GM12878 (cell line): ENCODE results near the gene ROBO4. TPM values are rescaled to one million over a fixed set of nuclear protein-coding genes. Genes with fewer than 3 reads are reported as not detected.

Source experiments
- ATAC-seq: fragments of 200-7000 bp; cut with Tn5 transposase; 3 replicates; pipeline ENCODE4 v1.9.1; 2020; ENCODE audit warnings: mild to moderate bottlenecking, moderate library complexity
- BruUV-seq: library from RNA; stranded (reverse); fragments of 400-500 nt; replicated peaks from 2 replicates; lab custom pipeline; 2021; lab: Mats Ljungman, UMichigan
- CTCF ChIA-PET: fragments of 300-600 bp; sonication (Branson Sonifier 250); formaldehyde crosslinking; extraction: SDS; loops from one replicate; lab custom pipeline; 2021; ENCODE audit warnings: inconsistent platforms; lab: Yijun Ruan, JAX
- POLR2A ChIA-PET: fragments of 350-600 bp; formaldehyde crosslinking; extraction: SDS; loops from one replicate; lab custom pipeline; 2021; ENCODE audit warnings: inconsistent platforms; lab: Charles Lee
- RAD21 ChIA-PET: fragments of 300-600 bp; sonication (Branson Sonifier 250); formaldehyde crosslinking; loops from one replicate; lab custom pipeline; 2023; ENCODE audit warnings: antibody characterized with exemption; ENCODE audit not compliant: unreplicated experiment; lab: Charles Lee
- SMC1A ChIA-PET: fragments of 300-600 bp; sonication (Branson Sonifier 250); formaldehyde crosslinking; loops from one replicate; lab custom pipeline; 2023; ENCODE audit not compliant: unreplicated experiment, uncharacterized antibody; lab: Charles Lee
- DNase-seq: peaks from one replicate; pipeline ENCODE4 v3.0.0-alpha.2; 2011; ENCODE audit warnings: low read depth, low spot score
- FAIRE-seq: peaks from 3 replicates; lab custom pipeline; 2011; peaks lifted over from hg19 to GRCh38; lab: Jason Lieb, UNC
- H2AFZ ChIP-seq: 2 replicates; pipeline ENCODE4 v1.6.0; 2011; ENCODE audit warnings: low read depth, low read length, control low read depth; ENCODE audit not compliant: control insufficient read depth
- H3K27ac ChIP-seq: 2 replicates; pipeline ENCODE4 v1.5.1; 2011; ENCODE audit warnings: control low read depth; ENCODE audit not compliant: control insufficient read depth, insufficient read depth
- H3K27me3 ChIP-seq, 2 experiments: replicated peaks in 1 of 2; 2 replicates each; pipeline versions ENCODE4 v1.6.0 to v1.6.1; 2011; ENCODE audit warnings: low read length in 1 of 2; ENCODE audit not compliant: control insufficient read depth in 2 of 2, insufficient read depth in 2 of 2
- H3K36me3 ChIP-seq, 2 experiments: 2 replicates each; pipeline ENCODE4 v1.5.1; 2011; ENCODE audit warnings: low read length in 1 of 2; ENCODE audit not compliant: control insufficient read depth in 2 of 2, insufficient read depth in 2 of 2
- H3K4me1 ChIP-seq: 2 replicates; pipeline ENCODE4 v1.6.1; 2011; ENCODE audit warnings: mild to moderate bottlenecking, low read length, moderate library complexity, mixed read lengths; ENCODE audit not compliant: control insufficient read depth, insufficient read depth
- H3K4me2 ChIP-seq: 2 replicates; pipeline ENCODE4 v1.6.0; 2011; ENCODE audit warnings: control low read depth; ENCODE audit not compliant: control insufficient read depth, insufficient read depth
- H3K4me3 ChIP-seq: fragments of 200-600 bp; sonication (generic); 2 replicates; pipeline ENCODE4 v1.5.1; 2016
- H3K79me2 ChIP-seq: 2 replicates; pipeline ENCODE4 v1.6.0; 2011; ENCODE audit warnings: low read length; ENCODE audit not compliant: control insufficient read depth, insufficient read depth
- H3K9ac ChIP-seq: 2 replicates; pipeline ENCODE4 v1.8.0; 2011; ENCODE audit warnings: low read length, control low read depth, mixed read lengths; ENCODE audit not compliant: control insufficient read depth, insufficient read depth
- H3K9me3 ChIP-seq: replicated peaks from 3 replicates; pipeline ENCODE4 v1.5.1; 2011; ENCODE audit warnings: mild to moderate bottlenecking, low read length; ENCODE audit not compliant: control insufficient read depth, insufficient read depth
- H4K20me1 ChIP-seq: 2 replicates; pipeline ENCODE4 v1.6.0; 2011; ENCODE audit not compliant: control insufficient read depth, insufficient read depth
- DPF2 ChIP-seq: fragments of 450-650 bp; IDR thresholded peaks from 2 replicates; pipeline ENCODE4 v1.6.1; 2017; ENCODE audit warnings: mild to moderate bottlenecking
- HCFC1 ChIP-seq: fragments of 150-350 bp; IDR thresholded peaks from 2 replicates; pipeline ENCODE4 v1.6.1; 2014; ENCODE audit warnings: low read length
- HDAC6 ChIP-seq: fragments of 200-600 bp; sonication (generic); IDR thresholded peaks from one replicate; pipeline ENCODE4 v1.8.0; 2017; ENCODE audit warnings: antibody characterized with exemption; ENCODE audit not compliant: unreplicated experiment
- NFYB ChIP-seq: IDR thresholded peaks from 2 replicates; pipeline ENCODE4 v1.6.1; 2011; ENCODE audit warnings: low read depth, mild to moderate bottlenecking, low read length, improper control_type of control experiment, moderate library complexity; ENCODE audit not compliant: insufficient read depth
- NR2C2 ChIP-seq: IDR thresholded peaks from 2 replicates; pipeline ENCODE4 v1.6.1; 2011; ENCODE audit warnings: borderline replicate concordance, low read depth; ENCODE audit not compliant: control insufficient read depth, insufficient read length
- RBBP5 ChIP-seq: fragments of 200-600 bp; sonication (generic); conservative IDR thresholded peaks from 2 replicates; pipeline ENCODE4 v1.6.1; 2016
- RELA ChIP-seq: fragments of 450-650 bp; IDR thresholded peaks from 2 replicates; pipeline ENCODE4 v1.8.0; 2014; ENCODE audit warnings: borderline replicate concordance; ENCODE audit not compliant: partially characterized antibody
- REST ChIP-seq: IDR thresholded peaks from 2 replicates; pipeline ENCODE4 v1.6.1; 2012; ENCODE audit warnings: mild to moderate bottlenecking, low read depth, low read length
- SPI1 ChIP-seq: IDR thresholded peaks from 2 replicates; pipeline ENCODE4 v1.6.1; 2011; ENCODE audit warnings: low read depth, mild to moderate bottlenecking, low read length, moderate library complexity, borderline replicate concordance; ENCODE audit not compliant: insufficient read depth
- ZZZ3 ChIP-seq: IDR thresholded peaks from 2 replicates; pipeline ENCODE4 v1.6.1; 2011; ENCODE audit warnings: low read depth; ENCODE audit not compliant: control insufficient read depth, insufficient read length
- WGBS: methylation state at CpG from one replicate; pipeline ENCODE4 v1.1.6; 2016; ENCODE audit warnings: low lambda C conversion rate; ENCODE audit not compliant: insufficient replicate concordance, insufficient coverage; ENCODE audit errors: missing lambda C conversion rate; 5-methylcytosine and 5-hydroxymethylcytosine counted together
- in situ Hi-C: fragments of 300-500 bp; cut with MboI; formaldehyde crosslinking; loops from 9 replicates; pipeline ENCODE4 v1.14.3; 2018; ENCODE audit warnings: mixed read lengths
- intact Hi-C: fragments of 100-400 bp; cut with micrococcal nuclease; formaldehyde crosslinking; loops from one replicate; pipeline ENCODE4 v1.14.2; 2022; ENCODE audit not compliant: unreplicated experiment
- polyA plus RNA-seq, 11 experiments: library from polyadenylated mRNA; depleted of rRNA in 4 of 11; unstranded in 6 of 11; stranded (reverse) in 5 of 11; fragments of >200 nt; fragmentation: Nextera tagmentation in 4 of 11; fragmentation: Illumina TruSeq in 1 of 11; extraction: Ambion mirVana in 4 of 11; extraction: Trizol in 1 of 11; gene quantifications; 1 replicate in 1 of 11; 2 replicates in 10 of 11; pipeline versions ENCODE4 v1.2.1 to v1.2.3, GENCODE V29; 2011 to 2016; ENCODE audit warnings: inconsistent platforms in 2 of 11, missing spikeins in 2 of 11, low read depth in 1 of 11
- total RNA-seq, 4 experiments: library from RNA; depleted of rRNA in 3 of 4; stranded (reverse); fragments of >200 nt in 3 of 4; fragmentation: Illumina TruSeq in 1 of 4; extraction: Trizol in 1 of 4; gene quantifications; 2 replicates each; pipeline versions ENCODE4 v1.2.1 to v1.2.3, GENCODE V29; 2013 to 2021
- TF ChIP-seq, protein P1 (sequence below): fragments of 450-650 bp; IDR thresholded peaks from 2 replicates; pipeline ENCODE4 v1.6.1; 2017; ENCODE audit warnings: borderline replicate concordance
- TF ChIP-seq, protein P2 (sequence below): fragments of 150-350 bp; IDR thresholded peaks from 2 replicates; pipeline ENCODE4 v1.6.1; 2014; ENCODE audit warnings: mild to moderate bottlenecking, low read depth, low read length
- TF ChIP-seq, protein P3 (sequence below): fragments of 450-650 bp; conservative IDR thresholded peaks from 2 replicates; pipeline ENCODE4 v1.6.1; 2017; ENCODE audit warnings: mild to moderate bottlenecking, moderate library complexity

Gene ROBO4
- total and polyA plus RNA-seq, 10 of the 15 experiments (the other 5 are each of a cell fraction or from before 2014, with no cell fraction given): not detected

- no peak for TF ChIP-seq NFYB
- no peak for TF ChIP-seq SPI1
- no peak for TF ChIP-seq REST
- TF ChIP-seq RBBP5: no peak
- no peak for TF ChIP-seq HCFC1
Measured at GRCh38 chr11:124943741-124944140, 46.1 kb upstream of the ROBO4 start (continued).

GRCh38 chr11:124943254-124943616 is 45.6 kb upstream of the ROBO4 start:
- ChIA-PET SMC1A (no interaction called here), CTCF (interaction anchor here (0.6 kb wide), 1 partner anchor 829 kb away, joined by 4 read pairs; no protein-coding TSS in a partner anchor), POLR2A (interaction anchor here (1.2 kb wide), 1 partner anchor 10 kb away, joined by 6 read pairs; no protein-coding TSS in a partner anchor), RAD21 (no interaction called here)
- Histone ChIP-seq H3K27ac (no peak overlapping the region), H3K9ac (no peak overlapping the region), H3K9me3 (no peaks in the 10 kb centered on the region; the same call in 2 of the 3 replicates), H2AFZ (no peak overlapping the region), H4K20me1 (no peaks in the 10 kb centered on the region), H3K27me3 (no peaks in the 10 kb centered on the region; a peak in 1 of 4 replicates), H3K4me2 (no peak overlapping the region), H3K36me3 (no peaks in the 10 kb centered on the region), H3K4me1 (no peaks in the 10 kb centered on the region), H3K79me2 (no peaks in the 10 kb centered on the region), H3K4me3 (no peak overlapping the region)
- no peak for ATAC-seq
- BruUV-seq: no TSS peak
- whole genome bisulfite sequencing: 77% methylated on average over 5 of the region's 5 CpGs
- DNase-seq: no peak
- no peak for FAIRE-seq
- intact Hi-C loops: no loop called here
- in situ Hi-C loops: no loop called here
- TF ChIP-seq NR2C2: no peak
- TF ChIP-seq RELA: no peak
- TF ChIP-seq, protein P1, sequence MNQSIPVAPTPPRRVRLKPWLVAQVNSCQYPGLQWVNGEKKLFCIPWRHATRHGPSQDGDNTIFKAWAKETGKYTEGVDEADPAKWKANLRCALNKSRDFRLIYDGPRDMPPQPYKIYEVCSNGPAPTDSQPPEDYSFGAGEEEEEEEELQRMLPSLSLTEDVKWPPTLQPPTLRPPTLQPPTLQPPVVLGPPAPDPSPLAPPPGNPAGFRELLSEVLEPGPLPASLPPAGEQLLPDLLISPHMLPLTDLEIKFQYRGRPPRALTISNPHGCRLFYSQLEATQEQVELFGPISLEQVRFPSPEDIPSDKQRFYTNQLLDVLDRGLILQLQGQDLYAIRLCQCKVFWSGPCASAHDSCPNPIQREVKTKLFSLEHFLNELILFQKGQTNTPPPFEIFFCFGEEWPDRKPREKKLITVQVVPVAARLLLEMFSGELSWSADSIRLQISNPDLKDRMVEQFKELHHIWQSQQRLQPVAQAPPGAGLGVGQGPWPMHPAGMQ: no peak
- TF ChIP-seq HDAC6: no peak
- TF ChIP-seq, protein P2, sequence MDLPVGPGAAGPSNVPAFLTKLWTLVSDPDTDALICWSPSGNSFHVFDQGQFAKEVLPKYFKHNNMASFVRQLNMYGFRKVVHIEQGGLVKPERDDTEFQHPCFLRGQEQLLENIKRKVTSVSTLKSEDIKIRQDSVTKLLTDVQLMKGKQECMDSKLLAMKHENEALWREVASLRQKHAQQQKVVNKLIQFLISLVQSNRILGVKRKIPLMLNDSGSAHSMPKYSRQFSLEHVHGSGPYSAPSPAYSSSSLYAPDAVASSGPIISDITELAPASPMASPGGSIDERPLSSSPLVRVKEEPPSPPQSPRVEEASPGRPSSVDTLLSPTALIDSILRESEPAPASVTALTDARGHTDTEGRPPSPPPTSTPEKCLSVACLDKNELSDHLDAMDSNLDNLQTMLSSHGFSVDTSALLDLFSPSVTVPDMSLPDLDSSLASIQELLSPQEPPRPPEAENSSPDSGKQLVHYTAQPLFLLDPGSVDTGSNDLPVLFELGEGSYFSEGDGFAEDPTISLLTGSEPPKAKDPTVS: no peak
- TF ChIP-seq, protein P3, sequence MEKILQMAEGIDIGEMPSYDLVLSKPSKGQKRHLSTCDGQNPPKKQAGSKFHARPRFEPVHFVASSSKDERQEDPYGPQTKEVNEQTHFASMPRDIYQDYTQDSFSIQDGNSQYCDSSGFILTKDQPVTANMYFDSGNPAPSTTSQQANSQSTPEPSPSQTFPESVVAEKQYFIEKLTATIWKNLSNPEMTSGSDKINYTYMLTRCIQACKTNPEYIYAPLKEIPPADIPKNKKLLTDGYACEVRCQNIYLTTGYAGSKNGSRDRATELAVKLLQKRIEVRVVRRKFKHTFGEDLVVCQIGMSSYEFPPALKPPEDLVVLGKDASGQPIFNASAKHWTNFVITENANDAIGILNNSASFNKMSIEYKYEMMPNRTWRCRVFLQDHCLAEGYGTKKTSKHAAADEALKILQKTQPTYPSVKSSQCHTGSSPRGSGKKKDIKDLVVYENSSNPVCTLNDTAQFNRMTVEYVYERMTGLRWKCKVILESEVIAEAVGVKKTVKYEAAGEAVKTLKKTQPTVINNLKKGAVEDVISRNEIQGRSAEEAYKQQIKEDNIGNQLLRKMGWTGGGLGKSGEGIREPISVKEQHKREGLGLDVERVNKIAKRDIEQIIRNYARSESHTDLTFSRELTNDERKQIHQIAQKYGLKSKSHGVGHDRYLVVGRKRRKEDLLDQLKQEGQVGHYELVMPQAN: no peak
- TF ChIP-seq ZZZ3: no peak
- no peak for TF ChIP-seq DPF2
